Natural killer cell (primary cell): ENCODE results near the gene GNB1L. TPM values are rescaled to one million over a fixed set of nuclear protein-coding genes. Genes with fewer than 3 reads are reported as not detected.

Experiments used
- ATAC-seq, 3 donors: fragments of 150-1000 bp in 2 of 3; fragments of 200-7000 bp in 1 of 3; cut with Tn5 transposase; 1 replicate in 1 of 3; 2 replicates in 2 of 3; pipeline ENCODE4 v1.10.0; 2021; ENCODE audit warnings: mild to moderate bottlenecking in 2 of 3, moderate library complexity in 2 of 3
- DNase-seq, 2 donors: peaks; one replicate each; pipeline versions ENCODE4 v3.0.0 to v3.0.0-alpha.2; 2013 to 2021; ENCODE audit warnings: mixed read lengths in 1 of 2
- H3K27ac ChIP-seq: one replicate; pipeline ENCODE4 v1.5.1; 2013; ENCODE audit warnings: mild to moderate bottlenecking, low read length
- H3K27me3 ChIP-seq: one replicate; pipeline ENCODE4 v1.6.1; 2013; ENCODE audit warnings: low read length; ENCODE audit not compliant: control insufficient read depth, insufficient read depth
- H3K36me3 ChIP-seq: one replicate; pipeline ENCODE4 v1.6.1; 2013; ENCODE audit warnings: low read length; ENCODE audit not compliant: control insufficient read depth, insufficient read depth
- H3K4me1 ChIP-seq: one replicate; pipeline ENCODE4 v1.6.1; 2013; ENCODE audit warnings: low read length; ENCODE audit not compliant: control insufficient read depth, insufficient read depth
- H3K4me3 ChIP-seq: one replicate; pipeline ENCODE4 v1.5.1; 2013; ENCODE audit warnings: low read length
- H3K9me3 ChIP-seq: one replicate; pipeline ENCODE4 v1.6.1; 2013; ENCODE audit warnings: low read length; ENCODE audit not compliant: control insufficient read depth, insufficient read depth
- H3K27ac Mint-ChIP-seq, 2 donors: one replicate each; pipeline ENCODE4 v1.8.0; 2022; ENCODE audit warnings: mild to moderate bottlenecking in 2 of 2, mixed read lengths in 2 of 2, moderate library complexity in 1 of 2
- H3K27me3 Mint-ChIP-seq, 2 donors: one replicate each; pipeline ENCODE4 v1.8.0; 2022; ENCODE audit warnings: low read depth in 2 of 2, mixed read lengths in 2 of 2
- H3K36me3 Mint-ChIP-seq: one replicate; pipeline ENCODE4 v1.8.0; 2022; ENCODE audit warnings: mixed read lengths
- H3K4me1 Mint-ChIP-seq, 2 donors: one replicate each; pipeline ENCODE4 v1.8.0; 2022; ENCODE audit warnings: mixed read lengths in 2 of 2
- H3K4me3 Mint-ChIP-seq: one replicate; pipeline ENCODE4 v1.8.0; 2022; ENCODE audit warnings: mild to moderate bottlenecking, moderate library complexity, mixed read lengths
- H3K9me3 Mint-ChIP-seq, 2 donors: one replicate each; pipeline ENCODE4 v1.8.0; 2022; ENCODE audit warnings: mixed read lengths in 2 of 2
- WGBS: methylation state at CpG from one replicate; pipeline ENCODE4 v1.1.7; 2013; ENCODE audit warnings: missing lambda C conversion rate; ENCODE audit not compliant: insufficient coverage; 5-methylcytosine and 5-hydroxymethylcytosine counted together
- intact Hi-C: fragments of 100-400 bp; cut with micrococcal nuclease; formaldehyde crosslinking; loops from one replicate; pipeline ENCODE4 v1.14.2; 2022
- total RNA-seq, 4 donors: library from RNA; stranded (reverse); fragments of 120-200 nt in 1 of 4; gene quantifications; one replicate each; pipeline versions ENCODE4 v1.2.3 to v1.2.4, GENCODE V29; 2013 to 2022
- TF ChIP-seq, protein P1 (sequence below): fragments of 200-600 bp; IDR thresholded peaks from one replicate; pipeline ENCODE4 v1.8.0; 2022; ENCODE audit warnings: antibody characterized with exemption

GNB1L gene
- total RNA-seq, 3 donors from 2014 or later (not counting 1 experiment from before 2014, with no cell fraction given): 5.1 to 5.3 (median 5.3) TPM

GRCh38 chr22:19842393-19843106 lies 12.1 kb downstream of the GNB1L start:
- Histone ChIP-seq H3K4me1 (peaks cover 18% of the 10 kb centered on the region), H3K36me3 (no peaks in the 10 kb centered on the region), H3K27ac (no peak overlapping the region), H3K27me3 (no peaks in the 10 kb centered on the region), H3K4me3 (no peak overlapping the region), H3K9me3 (no peaks in the 10 kb centered on the region)
- no peak overlapping the region for H3K27ac Mint-ChIP-seq
- no peak for DNase-seq
- ATAC-seq: no peak
- H3K36me3 Mint-ChIP-seq: no peaks in the 10 kb centered on the region
- H3K4me1 Mint-ChIP-seq: peaks cover 0 to 7% of the 10 kb centered on the region in 2 donors
- H3K4me3 Mint-ChIP-seq: no peak overlapping the region
- TF ChIP-seq, protein P1, sequence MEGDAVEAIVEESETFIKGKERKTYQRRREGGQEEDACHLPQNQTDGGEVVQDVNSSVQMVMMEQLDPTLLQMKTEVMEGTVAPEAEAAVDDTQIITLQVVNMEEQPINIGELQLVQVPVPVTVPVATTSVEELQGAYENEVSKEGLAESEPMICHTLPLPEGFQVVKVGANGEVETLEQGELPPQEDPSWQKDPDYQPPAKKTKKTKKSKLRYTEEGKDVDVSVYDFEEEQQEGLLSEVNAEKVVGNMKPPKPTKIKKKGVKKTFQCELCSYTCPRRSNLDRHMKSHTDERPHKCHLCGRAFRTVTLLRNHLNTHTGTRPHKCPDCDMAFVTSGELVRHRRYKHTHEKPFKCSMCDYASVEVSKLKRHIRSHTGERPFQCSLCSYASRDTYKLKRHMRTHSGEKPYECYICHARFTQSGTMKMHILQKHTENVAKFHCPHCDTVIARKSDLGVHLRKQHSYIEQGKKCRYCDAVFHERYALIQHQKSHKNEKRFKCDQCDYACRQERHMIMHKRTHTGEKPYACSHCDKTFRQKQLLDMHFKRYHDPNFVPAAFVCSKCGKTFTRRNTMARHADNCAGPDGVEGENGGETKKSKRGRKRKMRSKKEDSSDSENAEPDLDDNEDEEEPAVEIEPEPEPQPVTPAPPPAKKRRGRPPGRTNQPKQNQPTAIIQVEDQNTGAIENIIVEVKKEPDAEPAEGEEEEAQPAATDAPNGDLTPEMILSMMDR: no peak
- 95% methylated on average over 12 of the region's 12 CpGs for WGBS
- H3K9me3 Mint-ChIP-seq: no peaks in the 10 kb centered on the region
- no peaks in the 10 kb centered on the region for H3K27me3 Mint-ChIP-seq
- intact Hi-C loops: no loop called here

GRCh38 chr22:19841641-19842392 lies 12.9 kb downstream of the GNB1L start:
- Histone ChIP-seq H3K27me3 (no peaks in the 10 kb centered on the region), H3K36me3 (no peaks in the 10 kb centered on the region), H3K4me3 (no peak overlapping the region), H3K9me3 (no peaks in the 10 kb centered on the region), H3K27ac (no peak overlapping the region), H3K4me1 (peaks cover 18% of the 10 kb centered on the region)
- no peak overlapping the region for H3K27ac Mint-ChIP-seq
- H3K4me3 Mint-ChIP-seq: no peak overlapping the region
- H3K36me3 Mint-ChIP-seq: no peaks in the 10 kb centered on the region
- no peak for DNase-seq
- intact Hi-C loops: no loop called here
- 88% methylated on average over 8 of the region's 8 CpGs for WGBS
- TF ChIP-seq, protein P1: no peak
- no peaks in the 10 kb centered on the region for H3K9me3 Mint-ChIP-seq
- ATAC-seq: no peak
- no peaks in the 10 kb centered on the region for H3K27me3 Mint-ChIP-seq
- H3K4me1 Mint-ChIP-seq: peaks cover 0 to 7% of the 10 kb centered on the region in 2 donors

DNA sequence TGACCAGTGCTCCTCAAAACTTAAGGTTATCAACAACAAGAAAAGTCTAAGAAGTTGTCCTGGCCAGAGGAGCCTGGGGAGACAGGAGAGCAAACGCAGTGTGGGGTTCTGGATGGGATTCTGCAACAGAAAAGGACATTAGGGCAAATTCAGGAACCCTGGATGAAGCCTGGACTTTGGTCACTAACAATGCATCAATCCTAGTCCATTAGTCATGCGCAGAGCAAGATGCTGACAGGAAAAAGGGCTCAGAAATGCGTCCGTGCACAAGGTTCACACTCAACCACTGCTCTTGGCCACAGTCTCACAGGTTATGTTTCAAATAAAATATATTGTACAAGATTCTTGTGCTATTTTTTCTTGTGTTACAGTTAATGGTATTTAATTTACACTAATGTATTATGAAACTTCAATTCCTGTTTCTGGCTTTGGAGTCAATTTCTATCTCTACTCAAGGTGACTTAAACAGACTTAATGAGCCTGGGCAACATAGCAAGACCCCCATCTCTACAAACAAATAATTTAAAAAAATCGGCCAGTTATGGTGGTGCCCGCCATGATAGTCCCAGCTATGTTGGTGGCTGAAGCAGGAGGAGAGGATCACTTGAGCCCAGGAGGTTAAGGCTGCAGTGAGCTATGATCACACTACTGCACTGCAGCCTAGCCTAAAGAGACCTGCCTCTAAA lies 13.6 kb downstream of the GNB1L start:
- intact Hi-C loops: no loop called here
- Histone ChIP-seq H3K9me3 (no peaks in the 10 kb centered on the region), H3K4me3 (no peak overlapping the region), H3K27ac (no peak overlapping the region), H3K27me3 (no peaks in the 10 kb centered on the region), H3K4me1 (peaks cover 18% of the 10 kb centered on the region), H3K36me3 (no peaks in the 10 kb centered on the region)
- Mint-ChIP-seq H3K9me3 (no peaks in the 10 kb centered on the region), H3K27me3 (no peaks in the 10 kb centered on the region), H3K4me3 (no peak overlapping the region), H3K4me1 (peaks cover 0 to 7% of the 10 kb centered on the region in 2 donors), H3K36me3 (no peaks in the 10 kb centered on the region), H3K27ac (no peak overlapping the region)
- TF ChIP-seq, protein P1: no peak
- ATAC-seq: no peak
- DNase-seq: no peak
- 80% methylated on average over 6 of the region's 6 CpGs for WGBS
